ENCODE results near the gene RUNX1.

- TF ChIP-seq POLR2A (IDR thresholded peaks at IDR 0.05), result no peak
- no peak for TF ChIP-seq CTCF (IDR thresholded peaks at IDR 0.05)
Measured at GRCh38 chr21:34790341-34790740, 258.8 kb downstream of the RUNX1 start.

All from right lobe of liver (tissue), 4 donors.